DND-41 (cell line): ENCODE measurements around the gene LUZP4.
"Not testable (repeated sequence)": the region's sequence is repeated elsewhere in the genome, so short reads cannot be mapped to it uniquely, and the experiment has no call there.

ENCODE experiments used
- ATAC-seq: fragments of 200-7000 bp; cut with Tn5 transposase; 3 replicates; pipeline ENCODE4 v1.9.1; 2021; ENCODE audit warnings: low read depth; ENCODE audit not compliant: insufficient read depth
- DNase-seq: peaks from one replicate; pipeline ENCODE4 v3.0.0-alpha.2; 2020
- H2AFZ ChIP-seq: 2 replicates; pipeline ENCODE4 v1.6.0; 2012; ENCODE audit warnings: low read depth, low read length
- H3K27ac ChIP-seq: 2 replicates; pipeline ENCODE4 v1.5.1; 2012; ENCODE audit warnings: low read length, inconsistent platforms
- H3K27me3 ChIP-seq: fragments of 200-600 bp; sonication (generic); 2 replicates; pipeline ENCODE4 v1.6.0; 2012; ENCODE audit warnings: low read length, mild to moderate bottlenecking, inconsistent platforms; ENCODE audit not compliant: insufficient read depth, poor library complexity
- H3K36me3 ChIP-seq: 2 replicates; pipeline ENCODE4 v1.5.1; 2012; ENCODE audit warnings: low read length, inconsistent platforms; ENCODE audit not compliant: insufficient read depth
- H3K4me1 ChIP-seq: 2 replicates; pipeline ENCODE4 v1.5.1; 2012; ENCODE audit warnings: mild to moderate bottlenecking, low read length; ENCODE audit not compliant: insufficient read depth
- H3K4me2 ChIP-seq: 2 replicates; pipeline ENCODE4 v1.6.0; 2012; ENCODE audit warnings: mild to moderate bottlenecking, moderate library complexity, low read length, inconsistent platforms; ENCODE audit not compliant: insufficient read depth
- H3K4me3 ChIP-seq, 2 experiments: fragments of 200-600 bp in 1 of 2; shearing (Covaris generic) in 1 of 2; 2 replicates each; pipeline ENCODE4 v1.5.1; 2012 to 2016; ENCODE audit warnings: inconsistent platforms in 2 of 2, low read length in 2 of 2, mild to moderate bottlenecking in 2 of 2, low read depth in 1 of 2, moderate library complexity in 1 of 2
- H3K79me2 ChIP-seq: 2 replicates; pipeline ENCODE4 v1.6.0; 2012; ENCODE audit warnings: low read length, inconsistent platforms; ENCODE audit not compliant: insufficient read depth
- H3K9ac ChIP-seq: 2 replicates; pipeline ENCODE4 v1.6.0; 2012; ENCODE audit warnings: low read depth, mild to moderate bottlenecking, inconsistent platforms, low read length, moderate library complexity
- H3K9me3 ChIP-seq: 2 replicates; pipeline ENCODE4 v1.5.1; 2012; ENCODE audit warnings: low read length, moderate library complexity, mild to moderate bottlenecking, inconsistent platforms; ENCODE audit not compliant: insufficient read depth, severe bottlenecking
- H4K20me1 ChIP-seq: 2 replicates; pipeline ENCODE4 v1.6.0; 2012; ENCODE audit warnings: low read length; ENCODE audit not compliant: insufficient read depth
- CTCF ChIP-seq: IDR thresholded peaks from 2 replicates; pipeline ENCODE4 v1.5.1; 2012; ENCODE audit warnings: borderline replicate concordance, low read length, moderate library complexity, mild to moderate bottlenecking; ENCODE audit not compliant: poor library complexity, severe bottlenecking; ENCODE audit errors: extremely low read depth
- EZH2 ChIP-seq: IDR thresholded peaks from 3 replicates; pipeline ENCODE4 v1.6.1; 2012; ENCODE audit warnings: borderline replicate concordance, low read depth, mild to moderate bottlenecking, moderate library complexity, low read length, inconsistent platforms; ENCODE audit not compliant: severe bottlenecking

Gene LUZP4

GRCh38 chrX:115344885-115345614, 55.5 kb downstream of the LUZP4 start:
- Histone ChIP-seq H3K36me3 (no peaks in the 10 kb centered on the region), H3K9ac (no peak overlapping the region), H2AFZ (no peak overlapping the region), H3K4me1 (no peaks in the 10 kb centered on the region), H3K27me3 (no peaks in the 10 kb centered on the region), H4K20me1 (no peaks in the 10 kb centered on the region), H3K27ac (no peak overlapping the region), H3K9me3 (no peaks in the 10 kb centered on the region), H3K79me2 (no peaks in the 10 kb centered on the region), H3K4me3 (no peak overlapping the region), H3K4me2 (no peak overlapping the region)
- no peak for ATAC-seq
- TF ChIP-seq EZH2 (no peak), CTCF (no peak)
- DNase-seq = no peak

DNA sequence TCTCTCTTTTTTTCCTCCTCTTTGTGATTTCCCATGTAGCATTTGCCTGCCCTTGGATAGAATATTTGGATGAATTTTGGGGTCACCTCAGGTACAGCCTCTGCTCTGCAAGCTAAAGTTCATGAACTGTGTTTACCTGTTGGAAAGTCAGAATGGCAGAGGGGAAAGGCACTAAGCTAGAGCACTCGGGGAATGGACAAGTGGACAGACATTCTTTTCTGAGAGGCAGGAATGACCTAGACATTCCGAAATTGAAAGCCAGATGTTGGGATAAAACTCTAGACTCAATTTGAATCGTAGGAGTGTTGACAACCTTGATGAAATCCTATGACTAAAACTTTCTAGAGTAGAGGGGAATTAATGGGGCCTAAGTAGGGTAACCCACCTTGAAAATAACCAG, 56.1 kb downstream of the LUZP4 start:
- no peak overlapping the region for H3K4me2 ChIP-seq
- H3K27ac ChIP-seq = no peak overlapping the region
- H3K4me1 ChIP-seq = no peaks in the 10 kb centered on the region
- no peaks in the 10 kb centered on the region for H3K9me3 ChIP-seq
- no peak overlapping the region for H3K4me3 ChIP-seq
- H2AFZ ChIP-seq = no peak overlapping the region
- DNase-seq = no peak
- no peaks in the 10 kb centered on the region for H4K20me1 ChIP-seq
- no peak for ATAC-seq
- H3K9ac ChIP-seq = no peak overlapping the region
- no peaks in the 10 kb centered on the region for H3K79me2 ChIP-seq
- no peaks in the 10 kb centered on the region for H3K27me3 ChIP-seq
- TF ChIP-seq CTCF = no peak
- TF ChIP-seq EZH2 = no peak
- H3K36me3 ChIP-seq = no peaks in the 10 kb centered on the region

DNA sequence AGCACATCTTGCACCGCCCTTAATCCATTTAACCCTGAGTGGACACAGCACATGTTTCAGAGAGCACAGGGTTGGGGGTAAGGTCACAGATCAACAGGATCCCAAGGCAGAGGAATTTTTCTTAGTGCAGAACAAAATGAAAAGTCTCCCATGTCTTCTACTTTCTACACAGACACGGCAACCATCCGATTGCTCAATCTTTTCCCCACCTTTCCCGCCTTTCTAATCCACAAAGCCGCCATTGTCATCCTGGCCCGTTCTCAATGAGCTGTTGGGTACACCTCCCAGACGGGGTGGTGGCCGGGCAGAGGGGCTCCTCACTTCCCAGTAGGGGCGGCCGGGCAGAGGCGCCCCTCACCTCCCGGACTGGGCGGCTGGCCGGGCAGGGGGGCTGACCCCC, 57.2 kb downstream of the LUZP4 start:
- not testable (repeated sequence) for H4K20me1 ChIP-seq, H3K4me3 ChIP-seq, H2AFZ ChIP-seq, H3K27ac ChIP-seq, H3K27me3 ChIP-seq, ATAC-seq, H3K4me2 ChIP-seq, H3K9me3 ChIP-seq, DNase-seq, H3K79me2 ChIP-seq, H3K9ac ChIP-seq, H3K36me3 ChIP-seq, H3K4me1 ChIP-seq

DNA sequence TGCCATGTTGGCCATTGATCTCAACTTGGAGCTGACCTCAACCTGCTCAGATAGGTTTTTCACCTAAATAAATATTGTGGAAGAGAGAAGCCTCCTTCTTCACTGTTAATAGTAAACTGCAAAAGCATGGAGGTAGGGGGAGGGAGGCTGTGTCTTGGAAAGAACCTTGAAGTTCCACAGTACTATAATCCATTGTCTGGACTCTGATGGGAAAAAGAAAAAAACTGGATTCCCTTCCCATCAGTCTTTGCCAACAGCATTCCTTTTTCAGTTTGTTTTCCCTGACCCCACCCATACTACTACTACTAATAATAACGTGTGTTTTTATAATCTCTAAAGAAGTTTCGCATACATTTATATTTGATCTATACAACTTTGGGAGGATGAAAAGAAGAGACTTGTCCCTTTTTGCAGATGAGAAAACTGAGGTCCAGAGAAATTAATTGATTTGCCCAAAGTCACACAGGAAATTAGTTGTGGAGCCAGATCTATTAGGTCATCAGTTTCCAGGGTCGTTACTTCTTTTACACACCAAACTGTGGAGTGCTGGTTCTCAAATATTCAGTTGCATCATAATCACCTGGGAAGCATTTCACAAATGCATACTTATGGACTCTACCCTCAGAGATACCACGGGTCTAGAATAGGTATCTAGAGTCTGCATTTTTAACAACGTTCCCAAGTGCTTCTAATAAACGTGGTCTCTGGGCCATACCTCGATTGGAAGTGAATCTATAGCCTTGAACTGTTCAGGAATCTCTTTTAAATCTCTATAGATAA, 59.1 kb downstream of the LUZP4 start:
- DNase-seq (no peak), ATAC-seq (no peak)
- no peak overlapping the region for H2AFZ ChIP-seq
- no peak overlapping the region for H3K27ac ChIP-seq
- H3K4me3 ChIP-seq = no peak overlapping the region
- no peaks in the 10 kb centered on the region for H3K36me3 ChIP-seq
- TF ChIP-seq CTCF = no peak
- TF ChIP-seq EZH2 = no peak
- H4K20me1 ChIP-seq = no peaks in the 10 kb centered on the region
- H3K79me2 ChIP-seq = no peaks in the 10 kb centered on the region
- no peaks in the 10 kb centered on the region for H3K4me1 ChIP-seq
- H3K9ac ChIP-seq = no peak overlapping the region
- no peaks in the 10 kb centered on the region for H3K27me3 ChIP-seq
- H3K4me2 ChIP-seq = no peak overlapping the region
- no peaks in the 10 kb centered on the region for H3K9me3 ChIP-seq
